Measurements from ENCODE around the gene PIBF1.
"Not testable (repeated sequence)": the region's sequence is repeated elsewhere in the genome, so short reads cannot be mapped to it uniquely, and the experiment has no call there.

Gene PIBF1

DNA sequence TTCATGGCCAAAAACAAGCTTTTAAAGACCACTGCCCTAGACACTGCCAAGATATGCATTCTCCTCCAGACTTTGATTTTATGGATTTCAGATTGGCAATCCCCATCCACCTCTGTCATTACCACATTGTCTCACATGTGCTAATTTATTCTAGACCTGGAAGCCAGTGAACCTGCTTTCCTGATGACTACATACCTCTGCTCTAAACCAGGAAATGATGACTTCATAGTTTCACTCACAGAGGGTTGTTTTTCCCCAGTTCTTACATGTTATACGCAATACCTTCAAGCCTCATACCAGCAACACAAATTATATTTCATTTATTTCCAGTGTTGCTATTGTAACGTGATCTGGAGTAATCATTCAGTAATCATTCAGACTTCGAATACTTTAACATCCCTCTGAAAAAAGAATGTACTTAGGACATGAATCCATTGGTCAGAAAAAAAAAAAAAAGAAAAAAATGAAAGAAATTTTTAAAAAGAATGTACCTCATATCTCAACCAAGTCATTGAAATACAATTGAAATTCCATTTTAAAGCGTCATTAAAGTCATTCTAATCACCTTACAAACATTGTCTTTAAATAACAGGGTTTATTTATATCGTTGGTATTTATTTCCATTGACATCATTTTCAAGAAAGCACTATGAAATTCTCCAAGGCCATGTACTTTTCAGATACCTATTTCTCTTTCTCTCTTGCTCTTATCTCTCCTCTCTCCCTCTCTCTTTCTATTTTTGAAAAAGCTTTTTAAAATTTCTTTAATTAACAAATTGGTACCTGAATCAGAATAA is 243.5 kb downstream of the PIBF1 start:
- no peak for DNase-seq

DNA sequence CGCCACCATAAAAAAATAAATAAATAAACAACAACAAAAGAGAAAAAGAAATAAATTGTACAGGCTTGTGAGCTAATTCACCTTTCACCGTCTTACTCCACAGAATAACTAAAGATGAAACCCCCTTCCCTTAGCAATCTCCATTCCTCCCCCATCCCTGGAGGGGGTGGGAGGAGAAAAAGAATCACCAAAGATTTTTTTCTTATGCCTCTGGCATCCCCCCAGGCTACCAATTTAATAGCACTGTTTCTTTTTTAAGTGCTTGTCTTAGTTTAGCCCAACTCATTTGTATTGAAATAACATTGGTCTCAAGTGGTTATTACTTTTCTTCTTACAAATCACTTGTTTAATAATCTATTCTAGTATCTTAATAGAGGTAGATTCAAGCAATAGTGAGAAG is 253.0 kb downstream of the PIBF1 start:
- DNase-seq = no peak

DNA sequence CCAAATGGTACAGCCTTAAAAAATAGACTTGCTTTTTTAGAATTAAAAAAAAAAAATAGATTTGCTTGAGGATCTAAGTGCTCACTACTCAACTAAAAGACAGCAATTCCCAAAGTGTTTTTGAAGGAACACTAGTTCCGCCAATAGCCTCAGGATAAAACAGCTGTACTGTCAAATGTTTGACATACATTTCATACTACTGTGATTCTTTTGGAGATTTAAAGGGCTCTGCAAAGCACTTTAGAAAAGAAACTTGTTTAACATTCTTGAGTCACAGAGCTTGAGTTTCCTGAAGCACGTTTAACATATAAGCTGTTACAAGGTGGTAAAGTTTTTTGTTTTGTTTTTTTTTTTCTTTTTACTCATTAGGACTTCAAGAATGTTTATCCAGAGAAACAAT is 253.7 kb downstream of the PIBF1 start:
- no peak for DNase-seq

DNA sequence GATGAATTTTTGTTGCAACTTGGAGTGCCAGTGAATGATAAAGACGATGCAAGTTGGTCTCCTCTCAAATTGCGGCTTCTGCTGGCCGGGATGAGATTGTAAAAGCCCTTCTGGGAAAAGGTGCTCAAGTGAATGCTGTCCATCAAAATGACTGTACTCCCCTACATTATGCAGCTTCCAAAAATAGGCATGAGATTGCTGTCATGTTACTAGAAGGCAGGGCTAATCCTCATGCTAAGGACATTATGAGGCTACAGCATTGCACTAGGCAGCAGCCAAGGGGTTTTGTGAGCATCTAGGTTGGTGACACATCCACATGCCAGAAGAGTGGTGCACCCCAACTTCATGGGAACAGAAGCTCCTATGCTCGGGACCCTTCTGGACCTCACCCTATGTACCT is 254.6 kb downstream of the PIBF1 start:
- DNase-seq = no peak

DNA sequence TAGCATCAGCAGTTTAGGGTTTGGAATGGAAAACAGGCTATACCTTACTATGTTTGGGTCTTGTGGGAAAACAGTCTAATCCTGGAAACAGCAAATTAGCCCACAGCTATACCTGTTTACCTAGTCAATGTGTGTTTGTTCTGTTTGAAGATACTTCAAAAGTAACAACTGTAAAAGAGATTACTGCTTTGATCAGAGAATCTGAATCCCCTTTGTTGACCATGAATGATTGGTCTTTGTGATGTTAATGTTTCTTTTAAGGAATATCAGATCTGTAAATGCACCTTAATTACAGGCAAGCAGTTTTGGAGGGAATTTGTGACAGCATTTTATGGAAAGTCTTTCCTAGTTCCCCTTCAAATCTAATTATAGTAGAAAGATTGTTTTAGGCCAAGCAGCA is 256.1 kb downstream of the PIBF1 start:
- no peak for DNase-seq

DNA sequence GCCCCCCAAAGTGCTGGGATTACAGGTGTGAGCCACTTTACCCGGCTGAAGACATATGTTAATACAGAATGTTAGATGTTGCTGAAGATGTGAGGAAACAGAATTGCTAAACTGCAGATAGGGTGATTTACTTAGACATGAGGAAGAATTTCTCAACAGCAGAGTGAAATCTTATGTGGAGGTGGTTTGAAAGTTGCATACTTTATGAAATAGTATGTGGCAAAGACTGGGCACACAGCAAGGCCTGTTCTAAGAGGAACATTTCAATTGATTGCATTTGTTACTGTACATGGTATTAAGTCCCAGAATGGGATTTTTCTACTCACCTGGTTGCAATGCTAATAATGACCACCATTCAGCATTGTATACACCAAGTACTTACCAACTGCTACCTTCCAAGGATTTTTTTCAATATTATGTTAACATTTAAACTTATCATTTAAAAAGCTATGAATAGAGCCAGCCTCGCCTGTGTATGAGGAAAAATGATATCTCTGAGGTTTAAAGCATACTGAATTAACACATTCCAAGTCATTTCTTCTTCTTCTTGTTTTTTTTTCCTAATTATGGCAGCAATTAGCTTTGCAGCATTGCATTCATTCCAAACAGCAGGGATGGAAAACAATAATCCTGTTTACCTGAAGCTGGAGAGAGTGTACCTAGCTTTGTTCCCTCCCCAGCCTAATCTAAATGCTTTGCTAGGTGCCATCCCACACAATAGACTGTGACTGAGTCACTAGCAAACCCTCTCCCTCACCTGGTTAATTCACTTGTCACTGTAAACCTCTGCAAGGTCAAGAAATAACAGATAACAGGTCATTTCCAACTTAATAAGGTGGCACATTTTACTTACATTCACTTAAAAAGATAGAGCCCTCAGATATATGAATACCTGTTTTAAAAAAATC is 257.5 kb downstream of the PIBF1 start:
- no peak for DNase-seq

DNA sequence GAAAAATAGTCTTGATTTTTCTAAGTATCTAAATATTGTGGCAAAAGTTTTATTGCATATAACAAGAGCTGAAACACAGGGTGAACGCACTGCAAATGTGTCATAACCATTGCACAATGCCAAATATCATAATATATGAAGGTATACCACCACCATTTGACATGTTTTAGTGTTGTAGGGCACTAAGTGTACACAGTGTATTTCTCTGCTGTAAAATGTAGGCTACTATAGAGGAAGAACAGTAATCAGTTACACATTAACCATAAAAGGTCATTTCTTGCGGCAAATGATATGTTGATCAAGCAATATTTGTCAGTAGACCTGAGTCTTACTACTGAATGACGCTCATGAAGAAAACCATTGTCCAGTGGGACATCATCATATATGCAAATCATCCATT is 258.6 kb downstream of the PIBF1 start:
- DNase-seq = no peak

DNA sequence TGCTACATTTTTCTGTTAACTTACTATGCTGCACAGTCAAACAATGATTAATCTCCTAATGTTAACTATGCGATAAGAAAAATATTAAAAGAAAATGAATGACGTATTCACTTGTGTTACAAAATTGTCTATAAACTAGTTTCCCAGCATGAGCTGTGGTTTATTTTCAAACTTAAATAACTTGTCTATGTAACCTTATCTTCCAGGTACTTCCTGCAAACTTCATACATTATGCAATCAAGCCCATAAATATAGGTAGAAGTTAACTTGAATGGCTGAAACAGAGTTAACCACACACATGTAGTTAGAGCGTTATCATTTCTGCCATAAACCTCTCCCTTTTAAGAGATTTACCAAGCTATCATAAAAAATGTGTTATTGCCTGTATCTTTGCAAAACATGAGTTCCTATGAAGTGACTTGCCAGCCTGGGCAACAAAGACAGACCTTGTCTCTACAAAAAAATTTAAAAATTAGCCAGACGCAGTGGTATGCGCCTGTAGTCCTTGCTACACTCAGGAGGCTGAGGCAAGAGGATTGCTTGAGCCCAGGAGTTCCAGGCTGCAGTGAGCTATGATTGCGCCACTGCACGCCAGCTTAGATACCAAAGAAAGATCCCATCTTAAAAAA is 259.1 kb downstream of the PIBF1 start:
- DNase-seq = no peak

DNA sequence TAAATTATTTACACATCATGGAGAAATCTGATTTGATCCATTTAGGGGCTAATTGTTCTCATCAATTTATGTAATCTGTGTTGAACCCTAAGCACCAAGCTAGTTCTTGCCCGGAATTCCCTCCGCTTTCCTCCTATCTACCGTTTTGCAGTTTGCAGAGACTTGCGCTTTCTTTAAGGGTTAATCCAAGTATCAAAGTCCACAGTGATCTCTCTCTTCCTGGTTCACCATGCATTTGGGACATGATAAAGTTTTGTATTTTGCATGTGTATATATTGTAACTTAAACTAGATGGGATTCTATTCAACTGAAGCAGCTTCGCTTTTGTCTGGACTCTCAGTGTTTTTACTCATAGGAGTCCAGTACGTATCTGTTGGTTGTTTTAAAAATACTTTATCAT is 263.1 kb downstream of the PIBF1 start:
- DNase-seq = no peak

DNA sequence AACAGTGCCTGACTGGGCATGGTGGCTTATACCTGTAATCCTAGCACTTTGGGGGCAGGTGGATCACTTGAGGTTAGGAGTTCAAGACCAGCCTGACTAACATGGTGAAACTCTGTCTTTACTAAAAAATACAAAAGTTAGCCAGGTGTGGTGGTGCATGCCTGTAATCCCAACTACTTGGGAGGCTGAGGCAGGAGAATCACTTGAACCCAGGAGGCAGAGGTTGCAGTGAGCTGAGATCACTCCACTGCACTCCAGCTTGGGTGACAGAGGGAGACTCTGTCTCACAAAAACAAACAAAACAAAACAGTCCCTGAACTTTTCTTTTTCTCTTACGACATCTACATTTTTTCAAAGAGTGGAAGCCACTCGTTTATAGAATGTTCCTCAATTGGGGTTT is 266.7 kb downstream of the PIBF1 start:
- DNase-seq = not testable (repeated sequence)

DNA sequence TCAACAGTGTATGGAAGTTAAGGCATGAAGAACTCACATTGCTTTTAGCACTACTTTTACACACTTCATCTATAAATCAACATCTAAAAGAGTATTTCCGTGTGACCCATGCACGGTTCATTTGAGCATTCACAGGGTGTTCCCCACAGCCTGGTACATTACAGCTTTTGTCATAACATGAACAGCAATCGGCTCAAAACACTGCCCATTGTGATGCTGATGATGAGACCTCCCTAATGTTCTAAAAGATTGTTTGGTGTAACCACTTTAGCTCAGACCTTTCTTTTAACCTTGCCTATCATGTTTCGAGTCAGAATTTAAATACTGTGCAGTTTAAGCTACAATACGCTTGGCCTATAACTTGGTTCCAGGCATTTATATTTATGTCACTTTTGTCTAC is 272.8 kb downstream of the PIBF1 start:
- no peak for DNase-seq

DNA sequence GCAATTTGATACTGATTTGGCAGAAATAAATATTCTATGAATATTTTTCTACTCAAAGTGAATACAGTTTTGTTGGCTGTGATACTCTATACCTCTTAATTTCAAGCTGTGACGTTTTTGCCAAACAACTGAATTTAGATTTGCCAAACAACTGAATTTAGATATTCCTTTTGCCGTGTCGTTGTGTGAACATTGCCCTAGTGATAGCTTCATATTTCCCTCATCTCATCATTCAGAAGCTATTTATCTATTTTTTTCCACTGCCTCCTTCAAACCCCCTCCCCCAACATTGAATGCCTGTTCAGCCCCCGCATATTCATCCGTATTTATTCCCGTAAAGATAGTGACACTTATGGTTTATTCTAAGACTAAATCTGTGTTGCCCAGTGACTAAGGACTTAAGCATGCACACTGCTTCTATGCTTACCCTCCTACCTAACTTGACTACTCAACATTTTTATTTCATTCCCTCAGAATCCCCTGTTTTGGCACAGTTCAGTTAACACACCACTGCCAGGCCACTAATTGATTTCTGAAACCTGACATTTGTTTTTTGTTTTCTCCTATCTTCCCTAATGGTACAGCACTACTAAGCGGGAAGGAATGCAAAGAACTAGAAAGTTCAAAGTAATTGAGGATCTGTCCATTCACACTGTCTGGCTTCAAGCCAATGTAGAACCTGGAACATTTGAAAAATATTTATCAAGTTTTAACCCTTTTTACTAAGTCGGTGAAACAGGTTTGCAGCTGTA is 274.1 kb downstream of the PIBF1 start:
- no peak for DNase-seq

DNA sequence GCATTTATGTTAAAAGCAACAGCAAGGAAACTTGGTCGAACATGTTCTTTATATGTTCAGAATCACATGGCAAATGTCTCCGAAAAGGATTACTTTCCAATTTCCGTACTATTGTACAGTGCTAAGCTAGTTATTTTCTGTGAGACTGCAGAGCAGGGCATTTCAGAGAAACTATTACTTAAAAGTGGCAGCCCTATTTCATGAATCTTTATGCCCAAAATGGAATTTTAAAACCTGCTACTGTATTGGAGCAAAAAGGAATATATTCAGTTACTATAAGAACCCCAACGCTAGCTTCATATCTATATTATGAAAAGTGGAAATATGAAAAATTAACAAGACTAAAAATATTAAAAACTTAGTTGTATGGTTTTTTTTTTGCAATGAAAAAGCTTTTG is 274.6 kb downstream of the PIBF1 start:
- no peak for DNase-seq

DNA sequence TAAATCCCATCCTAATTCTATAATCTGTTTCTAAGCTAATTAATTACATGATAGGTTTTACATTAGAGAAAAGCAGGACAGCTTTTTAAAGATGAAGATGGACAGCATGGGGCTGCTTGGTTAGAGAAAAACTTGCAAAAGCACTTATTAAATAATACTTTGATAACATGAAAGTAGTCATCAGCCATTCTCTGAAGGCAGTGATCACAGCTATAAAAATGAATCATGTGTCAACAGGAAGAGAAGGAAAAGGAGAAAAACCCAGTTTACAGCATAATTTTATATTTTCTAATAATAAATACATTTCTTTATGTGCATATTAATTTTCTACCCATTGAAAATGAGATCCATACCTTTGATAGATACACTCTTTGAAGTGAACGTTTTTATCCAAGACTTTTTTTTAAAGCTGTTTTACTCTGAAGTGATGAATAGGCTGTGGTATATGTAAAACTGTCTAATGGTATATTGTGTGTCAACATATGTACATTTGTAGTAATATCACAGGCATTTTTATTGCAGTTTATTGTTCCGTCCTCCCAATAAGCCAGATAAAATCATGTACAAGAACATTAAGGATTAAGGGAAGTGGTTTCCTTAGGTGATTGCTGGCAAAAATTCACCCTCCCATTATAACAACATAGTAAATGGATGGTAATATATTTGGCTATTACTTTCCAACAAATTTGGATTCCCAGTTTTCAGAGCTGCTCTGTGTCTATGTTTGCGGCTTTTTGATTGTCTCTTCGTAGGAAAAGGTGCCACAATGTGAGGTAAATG is 275.5 kb downstream of the PIBF1 start:
- DNase-seq = no peak

DNA sequence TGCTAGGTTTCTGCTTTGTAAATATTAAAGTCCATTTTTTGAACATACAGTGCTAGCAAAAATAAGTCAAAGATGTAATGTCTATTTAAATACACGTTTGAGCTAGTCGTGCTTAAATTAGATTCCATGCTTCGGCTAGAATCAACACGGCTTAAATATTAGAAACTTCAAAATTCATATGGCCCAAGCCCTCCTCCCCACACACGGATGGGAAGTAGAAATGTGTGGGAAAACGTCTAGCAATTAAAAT is 276.1 kb downstream of the PIBF1 start:
- no peak for DNase-seq

DNA sequence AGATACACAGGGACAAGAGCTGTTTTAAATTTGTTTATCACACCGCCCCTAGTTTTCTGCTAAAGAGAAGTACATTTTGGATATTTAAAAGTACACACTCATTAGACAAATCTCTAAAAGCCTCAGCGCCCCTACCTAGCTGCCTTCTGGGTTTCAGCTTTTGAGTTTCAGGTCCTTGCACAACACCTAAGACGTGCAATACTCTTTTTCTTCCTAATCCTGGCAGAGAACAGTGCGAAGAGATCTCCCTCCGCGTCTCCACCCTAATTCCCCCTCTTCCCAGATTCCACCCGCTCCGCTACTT is 276.5 kb downstream of the PIBF1 start:
- DNase-seq = no peak

DNA sequence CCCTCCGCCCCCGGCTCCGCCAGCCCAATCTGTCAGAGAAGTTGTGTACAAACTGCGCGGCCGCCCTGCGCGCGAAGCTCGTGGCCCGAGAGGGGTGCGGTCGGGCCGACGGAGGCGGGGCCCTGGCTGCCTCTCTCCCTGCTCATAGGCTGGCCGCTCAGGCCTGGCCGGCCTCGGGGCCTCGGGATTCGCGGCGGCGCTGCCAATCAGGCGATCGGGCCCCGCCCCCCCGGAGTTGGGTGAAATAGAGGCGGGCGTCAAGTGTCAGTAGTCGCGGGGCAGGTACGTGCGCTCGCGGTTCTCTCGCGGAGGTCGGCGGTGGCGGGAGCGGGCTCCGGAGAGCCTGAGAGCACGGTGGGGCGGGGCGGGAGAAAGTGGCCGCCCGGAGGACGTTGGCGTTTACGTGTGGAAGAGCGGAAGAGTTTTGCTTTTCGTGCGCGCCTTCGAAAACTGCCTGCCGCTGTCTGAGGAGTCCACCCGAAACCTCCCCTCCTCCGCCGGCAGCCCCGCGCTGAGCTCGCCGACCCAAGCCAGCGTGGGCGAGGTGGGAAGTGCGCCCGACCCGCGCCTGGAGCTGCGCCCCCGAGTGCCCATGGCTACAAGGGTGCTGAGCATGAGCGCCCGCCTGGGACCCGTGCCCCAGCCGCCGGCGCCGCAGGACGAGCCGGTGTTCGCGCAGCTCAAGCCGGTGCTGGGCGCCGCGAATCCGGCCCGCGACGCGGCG is 277.0 kb downstream of the PIBF1 start, which contains the start of gene KLF5:
Gene KLF5 (plus strand): TSS at position 270 of the 724 bp plus-strand sequence. CDS start 323 bp downstream, at position 593.
- peak; percentile 95 for DNase-seq

DNA sequence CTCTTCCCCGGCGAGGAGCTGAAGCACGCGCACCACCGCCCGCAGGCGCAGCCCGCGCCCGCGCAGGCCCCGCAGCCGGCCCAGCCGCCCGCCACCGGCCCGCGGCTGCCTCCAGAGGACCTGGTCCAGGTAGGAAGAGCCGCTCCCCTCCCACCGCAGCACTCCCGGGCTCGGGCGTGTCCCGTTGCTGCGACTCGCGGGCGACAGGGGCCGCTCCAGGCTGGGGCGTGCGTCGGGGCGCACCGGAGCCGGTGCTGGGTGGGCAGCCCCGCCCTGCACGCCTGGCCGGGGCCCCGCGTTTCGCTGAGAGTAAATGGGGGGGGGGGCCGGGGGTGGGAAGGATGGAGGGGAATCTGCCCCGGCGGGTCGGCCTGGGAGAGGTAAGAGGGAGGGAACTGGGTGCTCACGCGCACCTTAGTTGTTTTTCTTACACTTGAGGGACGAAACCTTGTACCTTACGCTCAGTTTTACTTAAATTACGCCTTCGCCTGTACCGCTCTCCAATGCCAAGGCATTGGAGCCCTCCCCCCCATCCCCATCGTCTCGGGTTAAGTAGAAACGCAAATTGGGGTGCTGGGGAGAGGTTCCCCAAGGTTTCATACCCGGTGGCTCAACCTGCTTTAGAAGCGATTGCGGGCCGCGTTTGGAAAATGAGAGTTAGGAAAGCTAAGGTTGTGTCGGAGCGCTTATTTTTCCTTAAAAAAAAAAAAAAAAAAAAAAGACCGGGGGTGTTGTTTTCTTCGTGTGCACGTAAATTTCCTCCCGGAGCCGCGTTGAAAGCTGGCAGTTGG is 277.7 kb downstream of the PIBF1 start:
- DNase-seq = peak; percentile 25

DNA sequence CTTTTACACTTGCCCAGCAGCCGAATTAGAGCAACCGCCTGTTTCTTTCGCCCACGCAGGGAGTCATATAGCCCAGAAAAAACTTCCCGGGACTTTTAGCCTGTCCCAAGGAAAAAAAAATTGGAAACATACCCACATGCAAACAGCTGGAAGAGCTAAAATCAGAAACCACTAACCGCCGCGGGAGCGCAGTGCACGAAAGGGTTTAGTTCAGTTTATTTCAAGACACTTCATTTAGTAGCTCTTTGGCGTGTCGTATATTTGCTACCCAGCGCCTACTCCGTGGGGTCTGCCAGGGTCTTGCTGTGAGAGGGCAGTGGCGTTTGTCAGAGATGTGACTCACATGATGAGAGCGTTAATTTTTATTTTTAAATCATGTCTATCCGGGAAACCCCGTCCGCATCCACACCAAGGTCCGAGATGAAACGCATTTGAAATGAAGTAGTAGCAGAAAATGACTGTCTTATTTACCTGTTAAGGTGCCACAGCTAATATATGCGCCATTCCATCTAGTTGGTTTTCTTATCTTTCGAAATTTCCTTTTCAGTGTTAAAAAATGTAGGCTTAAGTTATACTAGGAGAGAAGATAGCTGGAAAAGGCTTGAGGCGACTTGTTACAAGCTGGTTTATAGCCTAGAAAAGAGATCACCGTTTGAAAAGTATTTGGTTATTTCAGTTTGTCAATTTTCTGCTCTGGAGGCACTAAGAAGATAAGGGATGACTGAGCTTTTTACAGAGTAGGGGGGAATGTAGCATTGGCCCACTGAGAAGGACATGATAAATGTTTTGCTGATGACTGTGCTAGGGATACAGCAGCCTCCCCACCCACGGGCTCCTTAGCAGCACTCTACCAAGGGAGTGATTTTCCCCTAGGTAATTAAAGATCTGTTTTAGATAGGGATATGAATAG is 278.6 kb downstream of the PIBF1 start:
- DNase-seq = no peak

DNA sequence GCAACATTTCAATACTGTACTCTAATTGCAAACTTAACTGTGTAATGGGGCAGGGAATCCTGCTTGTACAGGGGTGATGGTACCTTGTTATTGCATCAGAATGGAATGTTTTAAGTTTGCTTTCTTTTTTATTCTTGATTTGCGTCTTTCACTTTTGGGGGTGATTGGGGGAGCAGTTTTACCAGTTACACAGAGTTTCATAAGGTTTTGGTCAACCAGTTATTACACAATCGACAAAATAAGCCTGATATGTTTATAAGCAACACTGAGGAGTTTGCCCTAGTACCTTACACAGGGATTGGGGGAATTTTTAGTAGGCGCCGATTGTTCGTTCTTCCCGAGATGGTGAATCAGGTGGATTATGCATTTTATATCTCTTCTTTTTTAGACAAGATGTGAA is 279.5 kb downstream of the PIBF1 start:
- DNase-seq = no peak

Data from stimulated activated CD4-positive, alpha-beta T cell treated with anti-CD3 and anti-CD28 coated beads, Interleukin-1b, Interleukin-23, amount 100 ng/mL, for 48 hours (primary cell).